PC-3 (cell line): Measurements from ENCODE around the gene FXYD3.

Source experiments
- EZH2 ChIP-seq: fragments of 300-600 bp; sonication (generic); IDR thresholded peaks from one replicate; pipeline ENCODE4 v1.6.1; 2017; ENCODE audit warnings: antibody characterized with exemption, mild to moderate bottlenecking, low read length; ENCODE audit not compliant: unreplicated experiment
- TF ChIP-seq, protein P1 (sequence below): fragments of 300-600 bp; sonication (generic); conservative IDR thresholded peaks from 2 replicates; pipeline ENCODE4 v1.5.1; 2017; ENCODE audit warnings: antibody characterized with exemption, low read depth, mild to moderate bottlenecking, low read length

DNA sequence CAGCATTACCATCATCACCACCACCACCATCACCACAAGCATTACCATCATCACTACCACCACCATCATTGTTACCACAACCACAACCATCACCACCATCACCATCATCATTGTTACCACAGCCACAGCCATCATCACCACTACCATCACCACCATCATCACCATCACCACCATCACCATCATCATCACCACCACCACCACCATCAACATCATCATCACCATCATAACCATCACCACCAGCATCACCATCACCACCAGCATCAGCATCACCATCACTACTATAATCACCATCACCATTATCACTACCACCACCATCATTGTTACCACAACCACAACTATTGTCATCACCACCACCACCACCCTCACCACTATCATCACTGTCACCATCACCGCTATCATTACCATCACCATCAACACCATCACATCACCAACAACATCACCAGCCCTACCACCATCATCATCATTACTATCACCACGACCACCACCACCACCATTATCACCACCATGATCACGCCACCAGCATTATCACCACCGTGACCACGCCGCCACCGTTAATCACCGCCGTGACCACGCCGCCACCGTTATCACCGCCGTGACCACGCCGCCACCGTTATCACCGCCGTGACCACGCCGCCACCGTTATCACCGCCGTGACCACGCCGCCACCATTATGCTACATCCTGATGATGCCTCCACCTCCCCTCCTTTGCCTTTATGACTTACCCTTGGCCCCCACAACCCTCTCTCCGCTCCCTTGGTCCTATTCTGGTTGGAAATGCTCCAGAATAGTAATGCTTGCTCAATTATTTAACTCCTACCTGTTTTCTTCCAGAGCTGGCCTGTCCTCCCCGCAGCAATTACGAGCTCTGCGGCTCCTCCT is 10.0 kb upstream of the FXYD3 start:
- no peak for TF ChIP-seq EZH2
- TF ChIP-seq, protein P1, sequence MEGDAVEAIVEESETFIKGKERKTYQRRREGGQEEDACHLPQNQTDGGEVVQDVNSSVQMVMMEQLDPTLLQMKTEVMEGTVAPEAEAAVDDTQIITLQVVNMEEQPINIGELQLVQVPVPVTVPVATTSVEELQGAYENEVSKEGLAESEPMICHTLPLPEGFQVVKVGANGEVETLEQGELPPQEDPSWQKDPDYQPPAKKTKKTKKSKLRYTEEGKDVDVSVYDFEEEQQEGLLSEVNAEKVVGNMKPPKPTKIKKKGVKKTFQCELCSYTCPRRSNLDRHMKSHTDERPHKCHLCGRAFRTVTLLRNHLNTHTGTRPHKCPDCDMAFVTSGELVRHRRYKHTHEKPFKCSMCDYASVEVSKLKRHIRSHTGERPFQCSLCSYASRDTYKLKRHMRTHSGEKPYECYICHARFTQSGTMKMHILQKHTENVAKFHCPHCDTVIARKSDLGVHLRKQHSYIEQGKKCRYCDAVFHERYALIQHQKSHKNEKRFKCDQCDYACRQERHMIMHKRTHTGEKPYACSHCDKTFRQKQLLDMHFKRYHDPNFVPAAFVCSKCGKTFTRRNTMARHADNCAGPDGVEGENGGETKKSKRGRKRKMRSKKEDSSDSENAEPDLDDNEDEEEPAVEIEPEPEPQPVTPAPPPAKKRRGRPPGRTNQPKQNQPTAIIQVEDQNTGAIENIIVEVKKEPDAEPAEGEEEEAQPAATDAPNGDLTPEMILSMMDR = no peak
